NOMO-1 (cell line): ENCODE measurements around the gene CPD.

Source experiments
- DNase-seq, 2 experiments: peaks; one replicate each; lab custom pipeline; 2025; ENCODE audit not compliant: unreplicated experiment in 2 of 2; lab: John Stamatoyannopoulos, UW

Gene CPD

GRCh38 chr17:30483159-30483558 lies 104.4 kb downstream of the CPD start:
- no peak for DNase-seq

- DNase-seq, result no peak
These were observed 115.1 kb downstream of the CPD start for GRCh38 chr17:30493780-30494179.

DNA sequence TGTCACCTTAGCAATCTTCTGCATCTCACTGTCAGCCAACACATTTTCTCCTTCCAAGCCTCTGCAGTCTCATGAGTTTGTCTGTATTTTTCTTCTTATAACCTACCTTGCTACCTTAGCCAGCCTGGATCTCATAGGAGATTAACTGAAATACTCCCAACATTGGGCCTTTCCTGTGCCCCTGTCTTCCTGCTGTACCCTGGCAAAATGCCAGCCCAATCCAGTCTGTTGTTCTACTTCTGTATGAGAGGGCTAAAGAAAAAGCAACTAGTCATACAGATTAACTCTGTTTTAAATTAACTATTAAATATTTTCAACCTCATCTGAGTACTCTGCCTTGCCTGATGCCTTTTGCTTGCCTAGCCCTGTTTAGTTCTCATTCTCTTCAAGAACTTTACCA lies 116.9 kb downstream of the CPD start:
- no peak for DNase-seq

DNA sequence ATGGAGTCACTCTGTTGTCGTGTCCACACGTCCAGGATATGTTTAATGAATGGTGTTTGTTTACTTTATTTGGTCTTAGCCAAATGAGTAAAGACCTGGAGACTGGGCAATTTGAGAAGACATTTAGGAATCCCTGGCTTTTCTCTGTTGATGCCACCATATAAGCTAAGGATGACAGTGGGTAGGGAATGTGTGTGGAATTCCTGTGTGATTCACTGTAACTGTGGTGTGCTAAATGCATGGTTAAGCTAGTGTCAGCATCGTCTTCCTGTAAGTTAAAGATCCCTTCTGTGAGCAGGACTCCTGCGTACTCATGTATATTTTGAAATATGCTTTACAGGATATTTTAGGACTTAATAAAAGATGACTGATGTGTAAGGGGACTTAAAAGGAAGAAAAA lies 124.8 kb downstream of the CPD start:
- no peak for DNase-seq

DNA sequence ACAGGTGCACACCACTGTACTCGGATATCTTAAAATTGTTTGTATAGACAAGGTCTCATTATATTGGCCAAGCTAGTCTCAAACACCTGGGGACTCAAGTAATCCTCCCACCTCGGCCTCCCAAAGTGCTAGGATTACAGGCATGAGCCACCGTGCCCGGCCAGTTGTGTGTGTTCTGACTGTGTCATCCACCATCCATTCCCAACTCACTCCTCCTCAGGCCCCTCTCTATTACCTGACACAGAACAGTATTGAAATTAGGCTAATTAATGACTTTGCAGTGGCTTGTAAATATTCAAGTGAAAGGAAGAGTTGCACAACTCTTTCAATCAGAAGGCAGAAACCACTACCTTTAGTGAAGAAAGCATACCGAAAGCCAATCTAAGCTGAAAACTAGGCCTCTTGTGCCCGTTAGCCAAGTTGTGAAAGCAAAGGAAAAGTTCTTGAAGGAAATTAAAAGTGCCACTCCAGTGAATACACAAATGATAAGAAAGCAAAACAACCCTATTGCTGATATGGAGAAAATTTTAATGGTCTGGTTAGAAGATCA lies 127.2 kb downstream of the CPD start:
- DNase-seq, result no peak

DNA sequence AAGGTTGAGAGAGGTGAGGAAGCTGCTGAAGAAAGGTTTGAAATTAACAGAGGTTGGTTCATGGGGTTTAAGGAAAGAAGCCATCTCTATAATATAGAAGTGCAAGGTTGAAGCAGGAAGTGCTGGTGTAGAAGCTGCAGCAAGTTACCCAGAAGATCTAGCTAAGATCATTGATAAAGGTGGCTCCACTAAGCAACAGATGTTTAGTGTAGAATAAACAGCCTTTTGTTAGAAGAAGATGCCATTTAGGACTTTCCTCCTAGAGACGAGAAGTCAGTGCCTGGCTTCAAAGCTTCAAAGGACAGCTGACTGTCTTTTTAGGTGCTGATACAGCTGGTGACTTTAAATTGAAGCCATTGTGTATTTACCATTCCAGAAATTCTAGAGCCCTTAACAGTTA lies 127.8 kb downstream of the CPD start:
- no peak for DNase-seq

DNA sequence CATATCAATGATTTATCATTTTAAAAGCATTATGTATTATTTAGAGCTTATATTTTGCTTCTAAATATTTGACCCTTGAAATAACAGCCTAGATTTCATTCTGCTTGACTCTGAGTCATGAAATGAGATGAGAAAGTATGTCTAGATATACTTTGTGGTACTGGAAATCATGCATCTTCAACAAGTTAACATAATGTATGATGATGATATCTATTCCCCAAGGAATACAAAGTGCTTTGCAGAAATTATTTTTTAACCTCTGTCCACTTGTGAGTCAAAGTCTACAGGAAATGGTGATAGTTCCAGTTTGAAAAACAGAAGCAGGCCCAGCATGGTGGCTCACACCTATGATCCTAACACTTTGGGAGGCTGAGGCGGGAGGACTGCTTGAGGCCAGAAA lies 134.6 kb downstream of the CPD start:
- no peak for DNase-seq

DNA sequence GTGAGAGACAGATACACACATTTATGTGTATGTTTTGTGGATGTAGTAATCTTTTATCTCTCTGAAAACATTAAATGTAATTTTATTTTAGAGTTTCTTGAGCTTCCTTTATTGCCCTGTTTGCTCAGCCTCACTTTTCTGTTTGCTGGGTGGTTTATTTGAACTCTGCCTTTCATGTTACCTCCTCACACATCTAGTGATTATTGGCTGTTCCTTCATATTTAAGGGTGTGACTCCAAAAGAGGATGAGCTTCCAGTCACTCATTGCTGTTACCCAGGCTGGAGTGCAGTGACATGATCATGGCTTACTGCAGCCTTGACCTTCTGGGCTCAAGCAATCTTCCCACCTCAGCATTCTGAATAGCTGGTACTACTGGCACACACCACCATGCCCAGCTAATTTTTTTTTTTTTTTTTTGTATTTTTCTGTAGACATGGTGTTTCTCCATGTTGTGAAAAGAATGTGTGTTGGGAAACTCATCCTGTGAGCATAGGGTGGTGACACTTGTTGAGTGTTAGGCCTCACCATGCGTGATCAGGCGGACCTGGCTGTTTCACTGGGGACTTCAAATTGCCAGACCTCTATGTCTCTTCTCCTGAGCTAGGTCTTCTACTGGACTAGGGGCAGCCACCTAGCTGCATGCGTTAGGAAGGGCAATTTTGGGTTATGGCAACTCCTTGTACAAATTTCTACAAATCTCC lies 136.3 kb downstream of the CPD start:
- no peak for DNase-seq

DNA sequence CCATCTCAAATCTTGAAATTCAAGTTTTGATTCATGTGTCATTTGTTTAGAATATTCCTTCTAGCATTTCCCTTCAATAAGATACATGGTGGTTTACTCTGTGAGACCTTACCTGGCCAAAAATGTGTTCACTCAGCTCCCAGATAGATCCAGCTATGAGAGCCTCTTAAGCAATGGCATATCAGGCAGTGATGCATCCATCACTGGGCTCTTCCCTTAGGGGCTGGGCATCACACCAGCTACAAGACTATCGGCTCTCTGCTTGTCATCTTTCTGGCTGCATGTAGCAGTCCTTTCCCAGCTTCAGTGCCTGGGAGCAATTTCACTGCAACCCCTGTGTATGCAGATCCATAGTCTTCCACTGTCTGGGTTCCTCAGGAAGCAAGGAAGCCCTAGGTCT lies 139.1 kb downstream of the CPD start:
- DNase-seq, result no peak

GRCh38 chr17:30519166-30519565 lies 140.4 kb downstream of the CPD start:
- DNase-seq, result no peak
